ENCODE measurements around the gene ACTR3C. TPM values are rescaled to one million over a fixed set of nuclear protein-coding genes. Genes with fewer than 3 reads are reported as not detected.

ACTR3C gene
- total RNA-seq, 2 donors from 2014 or later, result 0.92 TPM; not detected in 1

DNA sequence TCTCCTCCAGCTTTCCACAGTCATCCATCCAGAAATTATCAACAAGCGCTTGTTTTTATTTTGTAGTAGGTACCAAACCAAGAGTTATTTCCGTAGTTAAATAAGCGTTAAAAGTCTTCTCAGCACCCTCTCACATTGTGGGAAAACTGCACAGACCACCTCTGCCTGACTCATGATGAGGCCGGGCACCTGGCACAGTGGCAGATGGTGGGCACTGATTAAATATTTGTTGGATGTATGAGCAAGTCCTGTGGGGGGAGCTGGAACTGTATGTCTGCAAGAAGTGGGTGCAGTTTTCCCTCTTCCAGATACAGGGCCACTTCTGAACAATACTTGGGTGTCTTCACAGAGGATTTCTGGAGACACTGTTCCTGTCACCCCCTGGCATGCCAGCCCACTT, 40.0 kb upstream of the ACTR3C start:
- Mint-ChIP-seq H3K9me3 (no peaks in the 10 kb centered on the region), H3K4me3 (no peak overlapping the region), H3K4me1 (peaks cover 8% of the 10 kb centered on the region), H3K36me3 (ENCODE audit: low read depth) (no peaks in the 10 kb centered on the region), H3K27ac (no peak overlapping the region), H3K27me3 (ENCODE audit: insufficient read depth) (no peaks in the 10 kb centered on the region)
- Histone ChIP-seq H3K9ac (ENCODE audit: extremely low read depth, low read length, poor library complexity, severe bottlenecking) (no peak overlapping the region), H3K36me3 (ENCODE audit: control insufficient read depth, insufficient read depth, low read length) (no peaks in the 10 kb centered on the region), H3K27ac (ENCODE audit: low read depth, low read length) (no peak overlapping the region), H3K9me3 (ENCODE audit: control insufficient read depth, low read length) (no peaks in the 10 kb centered on the region), H3K4me1 (ENCODE audit: control insufficient read depth, insufficient read depth, low read length) (no peaks in the 10 kb centered on the region), H3K27me3 (ENCODE audit: control insufficient read depth, insufficient read depth, low read length, poor library complexity, severe bottlenecking) (no peaks in the 10 kb centered on the region), H3K4me3 (ENCODE audit: low read length) (no peak overlapping the region)
- DNase-seq, result no peak
- WGBS, 2 experiments (ENCODE audit: insufficient coverage in 1 of 2, insufficient read length in 1 of 2), result 98 to 100% methylated on average over 3 to 4 of the region's 4 CpGs
- TF ChIP-seq, protein P1, sequence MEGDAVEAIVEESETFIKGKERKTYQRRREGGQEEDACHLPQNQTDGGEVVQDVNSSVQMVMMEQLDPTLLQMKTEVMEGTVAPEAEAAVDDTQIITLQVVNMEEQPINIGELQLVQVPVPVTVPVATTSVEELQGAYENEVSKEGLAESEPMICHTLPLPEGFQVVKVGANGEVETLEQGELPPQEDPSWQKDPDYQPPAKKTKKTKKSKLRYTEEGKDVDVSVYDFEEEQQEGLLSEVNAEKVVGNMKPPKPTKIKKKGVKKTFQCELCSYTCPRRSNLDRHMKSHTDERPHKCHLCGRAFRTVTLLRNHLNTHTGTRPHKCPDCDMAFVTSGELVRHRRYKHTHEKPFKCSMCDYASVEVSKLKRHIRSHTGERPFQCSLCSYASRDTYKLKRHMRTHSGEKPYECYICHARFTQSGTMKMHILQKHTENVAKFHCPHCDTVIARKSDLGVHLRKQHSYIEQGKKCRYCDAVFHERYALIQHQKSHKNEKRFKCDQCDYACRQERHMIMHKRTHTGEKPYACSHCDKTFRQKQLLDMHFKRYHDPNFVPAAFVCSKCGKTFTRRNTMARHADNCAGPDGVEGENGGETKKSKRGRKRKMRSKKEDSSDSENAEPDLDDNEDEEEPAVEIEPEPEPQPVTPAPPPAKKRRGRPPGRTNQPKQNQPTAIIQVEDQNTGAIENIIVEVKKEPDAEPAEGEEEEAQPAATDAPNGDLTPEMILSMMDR (conservative IDR thresholded peaks at IDR 0.05), result no peak

DNA sequence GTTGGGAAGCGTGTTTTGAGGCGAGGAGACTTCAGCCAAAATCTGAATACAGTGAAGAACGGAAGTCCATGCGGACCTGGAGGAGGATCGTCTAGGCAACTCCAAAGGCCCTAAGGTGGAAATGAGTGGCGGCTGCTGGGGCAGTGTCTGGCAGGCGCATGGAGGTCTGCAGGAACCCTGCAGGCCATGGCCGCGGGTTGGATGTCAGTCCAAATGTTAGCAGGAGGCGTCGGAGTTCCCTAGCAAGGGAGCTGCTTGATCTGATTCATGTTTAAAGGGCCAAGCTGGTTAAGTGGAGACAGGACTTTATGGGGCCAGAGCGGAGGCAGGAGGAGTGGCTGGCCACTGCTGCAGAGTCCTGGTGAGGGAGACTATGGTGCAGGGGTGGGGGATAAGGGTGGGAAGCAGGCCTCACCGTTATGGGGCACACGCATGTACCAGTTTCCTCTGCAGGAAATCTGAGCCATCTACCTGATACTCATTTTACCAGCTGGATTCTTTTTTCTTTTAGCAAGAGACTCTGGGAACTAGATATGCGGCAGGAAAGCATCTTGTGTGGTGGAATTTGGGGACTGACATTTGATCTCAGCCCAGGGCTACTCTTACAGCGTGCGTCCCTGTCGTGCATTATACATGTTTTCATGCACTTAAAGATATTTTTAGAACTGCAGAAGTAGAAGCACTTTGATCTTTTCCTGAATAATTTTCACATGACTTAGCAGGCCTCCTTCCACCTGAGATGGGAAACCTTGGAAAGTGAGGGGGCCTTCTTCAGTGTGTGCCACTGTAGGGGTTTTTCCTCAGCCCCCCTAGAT, 38.7 kb upstream of the ACTR3C start:
- H3K36me3 Mint-ChIP-seq (ENCODE audit: low read depth), result no peaks in the 10 kb centered on the region
- H3K9ac ChIP-seq (ENCODE audit: extremely low read depth, low read length, poor library complexity, severe bottlenecking), result no peak overlapping the region
- H3K9me3 ChIP-seq (ENCODE audit: control insufficient read depth, low read length), result no peaks in the 10 kb centered on the region
- H3K27me3 Mint-ChIP-seq (ENCODE audit: insufficient read depth), result no peaks in the 10 kb centered on the region
- no peaks in the 10 kb centered on the region for H3K9me3 Mint-ChIP-seq
- 71 to 76% methylated on average over 14 to 18 of the region's 18 CpGs for WGBS, 2 experiments (ENCODE audit: insufficient coverage in 1 of 2, insufficient read length in 1 of 2)
- H3K4me3 ChIP-seq (ENCODE audit: low read length), result no peak overlapping the region
- H3K27me3 ChIP-seq (ENCODE audit: control insufficient read depth, insufficient read depth, low read length, poor library complexity, severe bottlenecking), result no peaks in the 10 kb centered on the region
- no peak overlapping the region for H3K27ac Mint-ChIP-seq
- H3K36me3 ChIP-seq (ENCODE audit: control insufficient read depth, insufficient read depth, low read length), result no peaks in the 10 kb centered on the region
- H3K4me1 Mint-ChIP-seq, result peaks cover 8% of the 10 kb centered on the region
- peak; percentile 63 for DNase-seq
- H3K27ac ChIP-seq (ENCODE audit: low read depth, low read length), result peak overlapping the region; percentile 27
- H3K4me3 Mint-ChIP-seq, result no peak overlapping the region
- H3K4me1 ChIP-seq (ENCODE audit: control insufficient read depth, insufficient read depth, low read length), result no peaks in the 10 kb centered on the region
- TF ChIP-seq, protein P1 (conservative IDR thresholded peaks at IDR 0.05), result no peak

DNA sequence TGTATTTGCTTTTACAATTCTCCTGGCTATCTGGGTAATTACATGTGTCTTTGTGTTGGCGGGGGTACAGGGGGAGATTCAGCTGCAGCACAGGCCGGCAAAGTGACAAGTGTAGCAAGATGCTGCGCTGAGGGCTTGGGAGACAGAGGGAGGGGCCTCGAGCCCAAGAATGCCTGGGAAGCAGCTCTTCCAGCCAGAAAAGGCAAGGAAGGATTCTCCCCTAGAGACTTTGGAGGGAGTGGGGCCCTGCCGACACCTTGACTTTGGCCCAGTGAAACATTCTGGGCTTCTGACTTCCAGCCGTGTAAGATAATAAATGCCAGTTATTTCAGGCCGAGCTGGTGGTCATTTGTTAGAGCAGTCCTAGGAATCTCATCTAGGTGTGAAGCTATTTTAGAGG, 38.1 kb upstream of the ACTR3C start:
- Mint-ChIP-seq H3K36me3 (ENCODE audit: low read depth) (no peaks in the 10 kb centered on the region), H3K4me3 (no peak overlapping the region), H3K4me1 (peaks cover 8% of the 10 kb centered on the region), H3K9me3 (no peaks in the 10 kb centered on the region), H3K27me3 (ENCODE audit: insufficient read depth) (no peaks in the 10 kb centered on the region), H3K27ac (no peak overlapping the region)
- Histone ChIP-seq H3K4me3 (ENCODE audit: low read length) (no peak overlapping the region), H3K27me3 (ENCODE audit: control insufficient read depth, insufficient read depth, low read length, poor library complexity, severe bottlenecking) (no peaks in the 10 kb centered on the region), H3K9me3 (ENCODE audit: control insufficient read depth, low read length) (no peaks in the 10 kb centered on the region), H3K36me3 (ENCODE audit: control insufficient read depth, insufficient read depth, low read length) (no peaks in the 10 kb centered on the region), H3K9ac (ENCODE audit: extremely low read depth, low read length, poor library complexity, severe bottlenecking) (no peak overlapping the region), H3K27ac (ENCODE audit: low read depth, low read length) (peak overlapping the region; percentile 27), H3K4me1 (ENCODE audit: control insufficient read depth, insufficient read depth, low read length) (no peaks in the 10 kb centered on the region)
- no peak for DNase-seq
- 57 to 71% methylated on average over 7 of the region's 7 CpGs for WGBS, 2 experiments (ENCODE audit: insufficient coverage in 1 of 2, insufficient read length in 1 of 2)
- TF ChIP-seq, protein P1 (conservative IDR thresholded peaks at IDR 0.05), result no peak

Data from endodermal cell (in vitro differentiated cells).